ENCODE data around the gene KLHL25. TPM values are rescaled to one million over a fixed set of nuclear protein-coding genes. Genes with fewer than 3 reads are reported as not detected.

The KLHL25 gene
- total and polyA plus RNA-seq, 2 of the 13 experiments (the other 11 are each of a cell fraction or from before 2014, with no cell fraction given) = 3.7 to 8.2 TPM

- TF ChIP-seq ZNF768 (CRISPR knock-in tag; IDR thresholded peaks at IDR 0.05) (peak; percentile 63; the same call in 1 of the 2 replicates), ZNF431 (CRISPR knock-in tag; IDR thresholded peaks at IDR 0.05; ENCODE audit: borderline replicate concordance, low read depth) (no peak)
- no peak for ATAC-seq
- CTCF ChIA-PET (ENCODE audit: low intra/inter-chr PET ratio, low total read pairs) = no interaction called here
These were observed 24.4 kb downstream of the KLHL25 start for GRCh38 chr15:85770096-85771041.

GRCh38 chr15:85769182-85769900 lies 25.4 kb downstream of the KLHL25 start:
- H3K79me2 ChIP-seq (ENCODE audit: insufficient read depth, low read length) = peaks cover 24% of the 10 kb centered on the region
- H2AFZ ChIP-seq (ENCODE audit: low read length) = no peak overlapping the region
- DNase-seq (ENCODE audit: low spot score) (no peak), ATAC-seq (no peak), FAIRE-seq (no peak)
- H3K9me3 ChIP-seq (ENCODE audit: low read length) = no peaks in the 10 kb centered on the region
- no peak overlapping the region for H3K4me3 ChIP-seq (replicated peaks in 1 of 3; ENCODE audit: insufficient read depth in 1 of 3, low read depth in 2 of 3, low read length in 3 of 3)
- POLR2A ChIA-PET = no interaction called here
- CTCF ChIA-PET (ENCODE audit: low intra/inter-chr PET ratio, low total read pairs) = no interaction called here
- peaks cover 4 to 6% of the 10 kb centered on the region in 2 experiments; a peak in 4 of 5 replicates for H3K36me3 ChIP-seq (replicated peaks in 1 of 2; ENCODE audit: control insufficient read depth in 1 of 2, insufficient read depth in 2 of 2, low read length in 2 of 2)
- H3K27ac ChIP-seq (ENCODE audit: extremely low read length, insufficient read depth, low read length) = no peak overlapping the region
- intact Hi-C loops (cut with micrococcal nuclease; ENCODE audit: unreplicated experiment) (no loop called here), in situ Hi-C loops (cut with HindIII; ENCODE audit: extremely low pct_ligation_motif_present, low pct_unique_long_range_greater_than_20kb) (no loop called here)
- H3K4me2 ChIP-seq (ENCODE audit: low read depth, low read length) = no peak overlapping the region
- H3K9ac ChIP-seq (ENCODE audit: insufficient read depth, low read depth, low read length) = no peak overlapping the region
- H3K4me1 ChIP-seq (ENCODE audit: insufficient read depth, low read length) = peaks cover 38% of the 10 kb centered on the region
- WGBS (ENCODE audit: low lambda C conversion rate) = 98% methylated on average over 40 of the region's 42 CpGs
- BruUV-seq (replicated peaks) = no TSS peak
- no peaks in the 10 kb centered on the region for H4K20me1 ChIP-seq (ENCODE audit: insufficient read depth, low read length)
- no peaks in the 10 kb centered on the region for H3K27me3 ChIP-seq (ENCODE audit: control insufficient read depth in 1 of 2, insufficient read depth in 2 of 2, low read length in 2 of 2)
- TF ChIP-seq SATB2 (CRISPR knock-in tag; IDR thresholded peaks at IDR 0.05) (no peak), ELK4 (CRISPR knock-in tag; IDR thresholded peaks at IDR 0.05; ENCODE audit: borderline replicate concordance) (no peak), ZNF607 (CRISPR knock-in tag; IDR thresholded peaks at IDR 0.05; ENCODE audit: borderline replicate concordance) (no peak), TERF1 (CRISPR knock-in tag; IDR thresholded peaks at IDR 0.05) (no peak), NFAT5 (CRISPR knock-in tag; IDR thresholded peaks at IDR 0.05) (no peak)

More at GRCh38 chr15:85770096-85771041, 24.4 kb downstream of the KLHL25 start:
- intact Hi-C loops (cut with micrococcal nuclease; ENCODE audit: unreplicated experiment) = no loop called here
- Histone ChIP-seq H3K27ac (ENCODE audit: extremely low read length, insufficient read depth, low read length) (no peak overlapping the region), H3K27me3 (ENCODE audit: control insufficient read depth in 1 of 2, insufficient read depth in 2 of 2, low read length in 2 of 2) (no peaks in the 10 kb centered on the region), H3K9me3 (ENCODE audit: low read length) (no peaks in the 10 kb centered on the region), H3K9ac (ENCODE audit: insufficient read depth, low read depth, low read length) (no peak overlapping the region), H3K4me1 (ENCODE audit: insufficient read depth, low read length) (peaks cover 29% of the 10 kb centered on the region), H4K20me1 (ENCODE audit: insufficient read depth, low read length) (no peaks in the 10 kb centered on the region), H3K36me3 (replicated peaks in 1 of 2; ENCODE audit: control insufficient read depth in 1 of 2, insufficient read depth in 2 of 2, low read length in 2 of 2) (peaks cover 4 to 6% of the 10 kb centered on the region in 2 experiments; a peak in 4 of 5 replicates), H3K4me3 (replicated peaks in 1 of 3; ENCODE audit: insufficient read depth in 1 of 3, low read depth in 2 of 3, low read length in 3 of 3) (no peak overlapping the region), H3K4me2 (ENCODE audit: low read depth, low read length) (no peak overlapping the region), H2AFZ (ENCODE audit: low read length) (no peak overlapping the region), H3K79me2 (ENCODE audit: insufficient read depth, low read length) (peaks cover 29% of the 10 kb centered on the region)
- BruUV-seq (replicated peaks) = no TSS peak
- DNase-seq (ENCODE audit: low spot score) (no peak), FAIRE-seq (no peak)
- WGBS (ENCODE audit: low lambda C conversion rate) = 93% methylated on average over 3 of the region's 21 CpGs
- in situ Hi-C loops (cut with HindIII; ENCODE audit: extremely low pct_ligation_motif_present, low pct_unique_long_range_greater_than_20kb) = no loop called here
- POLR2A ChIA-PET = no interaction called here

All from HepG2 (cell line).